GM23338 (cell line): ENCODE data around the gene TNS3. TPM values are rescaled to one million over a fixed set of nuclear protein-coding genes. Genes with fewer than 3 reads are reported as not detected.

ENCODE experiments used
- ATAC-seq: fragments of 200-7000 bp; cut with Tn5 transposase; 3 replicates; pipeline ENCODE4 v1.9.1; 2020
- DNase-seq: peaks from one replicate; pipeline ENCODE4 v3.0.0-alpha.2; 2015; ENCODE audit warnings: low spot score
- H2AFZ ChIP-seq: fragments of 200-600 bp; sonication (generic); 2 replicates; pipeline ENCODE4 v1.8.0; 2016; ENCODE audit warnings: antibody characterized with exemption, mild to moderate bottlenecking, moderate library complexity
- H3F3A ChIP-seq: fragments of 200-600 bp; sonication (generic); replicated peaks from 2 replicates; pipeline ENCODE4 v1.8.0; 2017; ENCODE audit warnings: antibody characterized with exemption, mixed run types, low read depth
- H3K27ac ChIP-seq: fragments of 200-600 bp; sonication (generic); 2 replicates; pipeline ENCODE4 v1.6.1; 2016; ENCODE audit warnings: low read depth
- H3K27me3 ChIP-seq: fragments of 200-600 bp; sonication (generic); 2 replicates; pipeline ENCODE4 v1.8.0; 2016; ENCODE audit warnings: mild to moderate bottlenecking, mixed run types, moderate library complexity; ENCODE audit not compliant: insufficient read depth
- H3K36me3 ChIP-seq: fragments of 200-600 bp; sonication (generic); 2 replicates; pipeline ENCODE4 v1.8.0; 2016; ENCODE audit warnings: mild to moderate bottlenecking; ENCODE audit not compliant: insufficient read depth
- H3K4me1 ChIP-seq: fragments of 200-600 bp; sonication (generic); 2 replicates; pipeline ENCODE4 v1.8.0; 2016; ENCODE audit warnings: mild to moderate bottlenecking, moderate library complexity; ENCODE audit not compliant: insufficient read depth
- H3K4me2 ChIP-seq: fragments of 200-600 bp; sonication (generic); 2 replicates; pipeline ENCODE4 v1.7.1; 2017; ENCODE audit warnings: mixed run types
- H3K4me3 ChIP-seq: fragments of 200-600 bp; sonication (generic); 2 replicates; pipeline ENCODE4 v1.6.1; 2016; ENCODE audit warnings: mixed run types
- H3K79me2 ChIP-seq: fragments of 200-600 bp; sonication (generic); replicated peaks from 2 replicates; pipeline ENCODE4 v1.8.0; 2017; ENCODE audit warnings: mild to moderate bottlenecking; ENCODE audit not compliant: insufficient read depth
- H3K9me2 ChIP-seq: fragments of 200-600 bp; sonication (generic); 2 replicates; pipeline ENCODE4 v1.8.0; 2017; ENCODE audit not compliant: insufficient read depth
- H4K20me1 ChIP-seq: fragments of 200-600 bp; sonication (generic); replicated peaks from 2 replicates; pipeline ENCODE4 v1.8.0; 2017; ENCODE audit warnings: mild to moderate bottlenecking; ENCODE audit not compliant: insufficient read depth
- H3K27ac Mint-ChIP-seq: 2 replicates; pipeline ENCODE4 v1.8.0; 2020; ENCODE audit warnings: inconsistent platforms, mild to moderate bottlenecking, moderate library complexity, mixed read lengths
- H3K27me3 Mint-ChIP-seq: 3 replicates; pipeline ENCODE4 v1.8.0; 2022; ENCODE audit warnings: low read depth, mild to moderate bottlenecking, moderate library complexity, mixed read lengths, inconsistent platforms; ENCODE audit not compliant: insufficient read depth, poor library complexity
- H3K36me3 Mint-ChIP-seq: 3 replicates; pipeline ENCODE4 v1.8.0; 2021; ENCODE audit warnings: low read depth, mild to moderate bottlenecking, inconsistent platforms, moderate library complexity, mixed read lengths
- H3K4me1 Mint-ChIP-seq: 3 replicates; pipeline ENCODE4 v1.8.0; 2020; ENCODE audit warnings: mild to moderate bottlenecking, inconsistent platforms, mixed read lengths
- H3K4me3 Mint-ChIP-seq: 3 replicates; pipeline ENCODE4 v1.8.0; 2021; ENCODE audit warnings: moderate library complexity, mild to moderate bottlenecking, inconsistent platforms, mixed read lengths
- H3K9me3 Mint-ChIP-seq: 3 replicates; pipeline ENCODE4 v1.8.0; 2020; ENCODE audit warnings: moderate library complexity, mild to moderate bottlenecking, inconsistent platforms, mixed read lengths
- CTCF ChIP-seq, 2 experiments: fragments of 200-600 bp in 1 of 2; sonication (generic) in 1 of 2; conservative IDR thresholded peaks; 2 replicates each; pipeline versions ENCODE4 v1.5.1 to v1.6.1; 2016 to 2017; ENCODE audit warnings: antibody characterized with exemption in 2 of 2, low read depth in 2 of 2, mild to moderate bottlenecking in 2 of 2, moderate library complexity in 1 of 2
- ETS1 ChIP-seq: IDR thresholded peaks from 2 replicates; pipeline ENCODE4 v1.6.1; 2016; ENCODE audit warnings: antibody characterized with exemption
- EZH2 ChIP-seq: fragments of 200-600 bp; sonication (generic); IDR thresholded peaks from one replicate; pipeline ENCODE4 v1.8.0; 2017; ENCODE audit warnings: antibody characterized with exemption, mild to moderate bottlenecking, low read depth; ENCODE audit not compliant: unreplicated experiment
- EZH2phosphoT487 ChIP-seq: fragments of 200-600 bp; sonication (generic); IDR thresholded peaks from one replicate; pipeline ENCODE4 v1.8.1; 2018; ENCODE audit warnings: antibody characterized with exemption; ENCODE audit not compliant: unreplicated experiment
- JUNB ChIP-seq: IDR thresholded peaks from one replicate; pipeline ENCODE4 v1.6.1; 2016; ENCODE audit warnings: antibody characterized with exemption; ENCODE audit not compliant: unreplicated experiment
- POLR2AphosphoS5 ChIP-seq: IDR thresholded peaks from 2 replicates; pipeline ENCODE4 v1.6.1; 2016; ENCODE audit warnings: antibody characterized with exemption, low read depth
- STAT1 ChIP-seq: IDR thresholded peaks from one replicate; pipeline ENCODE4 v1.6.1; 2016; ENCODE audit warnings: antibody characterized with exemption; ENCODE audit not compliant: unreplicated experiment
- ZNF331 ChIP-seq: fragments of 250-450 bp; sonication (Bioruptor Pico); IDR thresholded peaks from 2 replicates; pipeline ENCODE4 v1.5.0; 2020; ENCODE audit warnings: low read depth, mild to moderate bottlenecking, moderate library complexity
- ZNF462 ChIP-seq: fragments of 250-450 bp; sonication (Bioruptor Pico); IDR thresholded peaks from 2 replicates; pipeline ENCODE4 v1.5.0; 2020; ENCODE audit warnings: mild to moderate bottlenecking, moderate library complexity
- polyA plus RNA-seq: library from polyadenylated mRNA; unstranded; fragments of >200 nt; fragmentation: Nextera tagmentation; extraction: Ambion mirVana; gene quantifications from 2 replicates; pipeline ENCODE4 v1.2.1, GENCODE V29; 2016
- total RNA-seq: library from RNA; depleted of rRNA; stranded (reverse); fragments of >200 nt; shearing (Covaris generic); gene quantifications from 2 replicates; pipeline ENCODE4 v1.2.3, GENCODE V29; 2014

The TNS3 gene
- total and polyA plus RNA-seq, 2 experiments from 2014 or later: 6.2 to 28.7 TPM

- TF ChIP-seq ZNF462 (CRISPR knock-in tag): no peak
- no peak for TF ChIP-seq EZH2
- no peak for TF ChIP-seq EZH2phosphoT487
- TF ChIP-seq JUNB: no peak
- TF ChIP-seq POLR2AphosphoS5: no peak
These were observed 259.2 kb downstream of the TNS3 start (continued) for GRCh38 chr7:47322731-47323130.

GRCh38 chr7:47320296-47320695 is 261.6 kb downstream of the TNS3 start:
- DNase-seq (no peak), ATAC-seq (no peak)
- Histone ChIP-seq H3F3A (no peaks in the 10 kb centered on the region), H3K4me1 (peaks cover 7% of the 10 kb centered on the region; the same call in 1 of the 2 replicates), H3K4me2 (no peak overlapping the region), H2AFZ (no peak overlapping the region), H3K36me3 (no peaks in the 10 kb centered on the region), H3K79me2 (peaks cover 2% of the 10 kb centered on the region; the same call in 1 of the 2 replicates), H3K9me2 (no peaks in the 10 kb centered on the region; the same call in 1 of the 2 replicates), H3K27ac (no peak overlapping the region), H3K27me3 (no peaks in the 10 kb centered on the region), H4K20me1 (no peaks in the 10 kb centered on the region), H3K4me3 (no peak overlapping the region)
- H3K27ac Mint-ChIP-seq: no peak overlapping the region
- TF ChIP-seq ETS1: no peak
- TF ChIP-seq CTCF (conservative IDR thresholded peaks at IDR 0.05; ENCODE audit: low read depth in 2 of 2): no peak
- no peak for TF ChIP-seq STAT1
- no peak for TF ChIP-seq EZH2phosphoT487
- no peak for TF ChIP-seq ZNF331
- TF ChIP-seq EZH2: no peak
- peaks cover 6% of the 10 kb centered on the region for H3K27me3 Mint-ChIP-seq
- peaks cover 11% of the 10 kb centered on the region for H3K4me1 Mint-ChIP-seq
- no peak overlapping the region for H3K4me3 Mint-ChIP-seq
- H3K36me3 Mint-ChIP-seq: peaks cover 18% of the 10 kb centered on the region
- no peaks in the 10 kb centered on the region for H3K9me3 Mint-ChIP-seq
